ENCODE results near the gene TREH.
"Not testable (repeated sequence)": the region's sequence is repeated elsewhere in the genome, so short reads cannot be mapped to it uniquely, and the experiment has no call there.

TREH gene

DNA sequence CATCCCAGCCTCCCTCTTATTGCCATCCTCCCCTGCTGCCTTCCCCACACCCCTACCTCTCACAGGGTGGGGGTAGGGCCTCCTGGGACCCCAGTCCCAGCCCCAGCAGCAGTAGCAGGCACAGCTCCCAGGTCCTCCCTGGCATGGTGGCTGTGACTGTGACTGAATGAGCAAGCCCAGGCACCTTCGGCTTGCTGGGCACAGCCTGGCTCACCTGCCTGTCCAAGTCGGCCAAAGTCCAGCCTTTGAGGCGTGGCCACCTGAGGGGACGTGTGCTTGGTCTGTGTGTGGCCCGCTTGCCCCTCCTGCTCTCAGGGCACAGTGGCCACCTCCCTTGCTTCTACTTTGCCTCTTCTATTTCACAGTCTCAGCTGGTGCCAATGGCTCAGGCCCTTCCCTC, at the start of gene TREH:
TREH (minus strand) TSS at position 168 of the 400 bp plus-strand sequence; CDS start at position 145, 23 bp downstream.
- no peak for DNase-seq (ENCODE audit: low read depth)

GRCh38 chr11:118728112-118728511, 48.7 kb upstream of the TREH start:
- not testable (repeated sequence) for DNase-seq (ENCODE audit: low read depth)

DNA sequence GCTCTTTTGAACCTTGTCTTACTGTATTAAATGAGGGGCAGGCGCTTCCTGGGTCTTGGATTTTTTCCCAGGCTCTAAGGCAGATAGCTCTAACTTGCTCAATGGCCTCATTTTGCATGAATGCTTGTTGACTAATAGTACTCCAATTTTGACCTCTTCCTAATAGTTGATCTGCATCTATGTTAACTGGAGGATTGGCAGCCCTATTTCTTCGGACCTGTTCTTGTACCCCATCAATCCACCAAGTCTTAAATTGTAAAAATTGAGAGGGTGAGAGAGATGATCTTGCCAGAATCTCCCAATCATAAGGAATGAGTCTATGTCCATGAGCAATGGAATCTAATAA, 48.2 kb upstream of the TREH start:
- not testable (repeated sequence) for DNase-seq (ENCODE audit: low read depth)

DNA sequence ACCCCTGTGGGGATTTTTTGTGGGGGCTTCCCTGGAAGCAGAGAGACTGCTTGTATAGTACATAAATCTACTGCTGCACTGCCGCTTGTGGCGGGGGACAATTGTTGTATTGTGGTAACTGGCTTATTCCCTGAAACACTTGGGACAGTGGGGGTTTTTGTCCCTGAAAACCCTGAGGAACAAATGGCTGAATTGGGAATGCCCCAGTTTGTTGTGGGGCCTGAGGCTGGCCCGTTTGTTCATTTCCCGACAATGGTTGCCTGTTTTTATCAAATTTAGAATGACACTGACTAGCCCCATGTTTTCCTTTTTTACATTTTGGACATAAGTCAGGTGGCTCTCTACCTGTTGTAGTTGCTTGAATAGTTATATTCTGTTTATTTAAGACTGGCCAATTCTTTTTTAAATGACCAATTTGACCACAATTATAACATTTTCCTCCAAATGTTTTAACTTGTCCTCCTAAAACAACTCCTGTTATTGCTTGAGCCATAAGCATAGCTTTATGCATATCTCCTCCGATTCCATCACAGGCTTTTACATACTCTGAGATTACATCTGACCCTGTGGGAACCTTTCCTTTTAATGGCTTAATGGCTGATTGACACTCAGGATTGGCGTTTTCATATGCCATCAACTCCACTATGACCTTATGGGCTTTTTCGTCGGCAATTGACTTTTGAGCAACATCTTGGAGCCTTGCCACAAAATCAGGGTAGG, 47.7 kb upstream of the TREH start:
- DNase-seq (ENCODE audit: low read depth), result not testable (repeated sequence)

DNA sequence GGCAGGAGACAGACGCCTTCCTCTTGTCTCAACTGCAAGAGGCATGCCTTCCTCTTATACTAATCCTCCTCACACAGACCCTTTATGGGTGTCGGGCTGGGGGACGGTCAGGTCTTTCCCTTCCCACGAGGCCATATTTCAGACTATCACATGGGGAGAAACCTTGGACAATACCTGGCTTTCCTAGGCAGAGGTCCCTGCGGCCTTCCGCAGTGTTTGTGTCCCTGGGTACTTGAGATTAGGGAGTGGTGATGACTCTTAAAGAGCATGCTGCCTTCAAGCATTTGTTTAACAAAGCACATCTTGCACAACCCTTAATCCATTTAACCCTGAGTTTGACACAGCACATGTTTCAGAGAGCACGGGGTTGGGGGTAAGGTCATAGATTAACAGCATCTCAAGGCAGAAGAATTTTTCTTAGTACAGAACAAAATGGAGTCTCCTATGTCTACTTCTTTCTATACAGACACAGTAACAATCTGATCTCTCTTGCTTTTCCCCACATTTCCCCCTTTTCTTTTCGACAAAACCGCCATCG, 42.1 kb upstream of the TREH start:
- DNase-seq (ENCODE audit: low read depth), result not testable (repeated sequence)

- not testable (repeated sequence) for DNase-seq (ENCODE audit: low read depth)
Observed at GRCh38 chr11:118720740-118721139, 41.3 kb upstream of the TREH start.

- not testable (repeated sequence) for DNase-seq (ENCODE audit: low read depth)
Observed at GRCh38 chr11:118720078-118720477, 40.6 kb upstream of the TREH start.

DNA sequence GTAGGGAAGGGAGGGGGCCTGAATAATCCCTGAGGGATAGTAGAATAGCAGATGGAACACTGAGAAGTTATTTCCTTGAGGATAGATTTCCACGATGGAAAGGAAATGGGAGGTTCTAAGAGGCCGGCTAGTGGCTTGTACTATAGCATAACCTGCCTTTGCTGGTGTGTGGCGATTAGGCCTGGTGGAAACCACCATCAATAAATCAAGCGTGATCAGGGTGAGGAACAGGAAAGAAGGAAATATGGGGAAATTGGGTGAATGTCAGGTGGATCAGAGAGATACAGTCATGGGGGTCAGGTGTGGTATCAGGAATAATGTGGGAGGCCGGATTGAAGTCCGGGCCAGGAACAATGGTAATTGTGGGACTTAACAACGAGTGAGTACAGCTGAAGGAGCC, 39.1 kb upstream of the TREH start:
- not testable (repeated sequence) for DNase-seq (ENCODE audit: low read depth)

DNA sequence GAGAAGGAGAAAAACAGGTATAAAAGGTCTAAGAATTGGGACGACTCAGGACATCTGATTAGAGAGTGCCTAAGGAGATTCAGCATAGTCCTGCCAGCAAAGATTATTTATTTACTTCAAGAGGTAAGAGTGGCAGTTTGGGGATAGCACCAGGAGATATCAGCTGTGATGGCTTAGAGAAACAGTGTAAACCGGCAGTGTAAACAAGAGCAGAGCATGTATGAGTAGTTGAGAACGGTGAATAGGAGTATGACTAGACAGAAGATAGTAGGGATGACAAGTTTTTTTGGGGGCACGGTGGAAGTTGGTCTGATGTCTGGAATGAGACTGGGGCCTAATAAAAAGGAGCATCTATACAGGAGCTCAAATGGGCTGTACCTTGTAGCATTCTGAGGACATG, 38.3 kb upstream of the TREH start:
- DNase-seq (ENCODE audit: low read depth), result not testable (repeated sequence)

GRCh38 chr11:118717221-118717620, 37.8 kb upstream of the TREH start:
- DNase-seq (ENCODE audit: low read depth), result not testable (repeated sequence)

DNA sequence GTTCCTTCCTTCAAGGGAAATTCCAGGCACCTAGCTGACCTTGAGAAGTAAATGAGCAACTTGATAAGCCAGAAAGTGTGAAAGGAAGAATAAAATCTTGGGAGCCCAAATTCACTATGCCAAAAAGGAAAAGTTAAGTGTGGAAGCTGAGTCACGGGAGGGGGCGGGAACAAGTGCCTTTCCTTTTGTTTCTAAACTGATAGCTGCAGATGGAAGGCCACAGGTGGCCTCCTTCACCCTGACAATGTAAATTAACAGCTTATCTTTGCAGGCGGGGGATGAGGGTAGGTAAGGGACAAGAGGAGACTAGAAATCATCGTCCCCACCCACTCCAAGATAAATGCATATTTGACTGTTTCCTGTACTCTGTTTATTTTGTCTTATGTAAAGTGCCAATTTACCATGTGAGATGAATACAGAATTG, 36.4 kb upstream of the TREH start:
- DNase-seq (ENCODE audit: low read depth), result no peak

DNA sequence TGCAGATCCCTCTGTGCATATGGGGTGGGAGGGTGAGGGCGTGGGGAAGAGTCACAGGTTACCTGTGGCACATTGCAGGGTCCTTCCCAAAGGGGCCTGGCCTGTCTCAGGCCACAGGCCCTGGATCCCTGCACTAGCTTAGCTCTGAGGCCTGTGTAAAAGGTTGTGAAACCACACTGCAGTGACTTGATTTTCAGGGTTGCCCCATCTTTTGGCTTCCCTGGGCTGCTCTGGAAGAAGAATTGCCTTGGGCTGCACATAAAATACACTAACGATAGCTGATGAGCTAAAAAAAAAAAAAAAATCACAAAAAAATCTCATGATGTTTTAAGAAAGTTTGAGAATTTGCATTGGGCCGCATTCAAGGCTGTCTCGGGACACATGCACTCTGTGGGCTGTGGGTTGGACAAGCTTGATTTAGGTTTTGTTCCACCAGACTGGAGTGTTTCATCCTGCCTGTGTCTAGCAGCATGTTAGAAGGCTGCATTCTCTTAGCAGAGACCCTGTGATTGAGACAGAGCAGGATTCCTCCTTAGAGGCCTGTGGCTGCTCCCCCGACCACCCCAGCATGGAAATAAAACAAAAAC, 35.9 kb upstream of the TREH start:
- DNase-seq (ENCODE audit: low read depth), result no peak

DNA sequence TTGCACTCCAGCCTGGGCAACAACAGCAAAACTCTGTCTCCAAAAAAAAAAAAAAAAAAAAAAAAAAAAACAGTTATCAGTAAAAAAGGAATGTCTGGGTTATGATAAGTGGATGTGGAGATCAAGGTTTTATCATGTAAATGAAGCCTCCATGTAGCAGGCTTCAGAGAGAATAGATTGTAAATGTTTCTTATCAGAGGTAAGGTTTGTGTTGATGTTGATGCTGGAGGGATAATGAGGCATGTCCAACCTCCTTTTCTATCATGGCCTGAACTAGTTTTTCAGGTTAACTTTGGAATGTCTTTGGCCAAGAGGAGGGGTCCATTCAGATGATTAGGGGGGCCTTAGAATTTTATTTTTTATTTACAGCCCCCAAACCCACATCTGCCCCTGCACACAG, 35.4 kb upstream of the TREH start:
- no peak for DNase-seq (ENCODE audit: low read depth)

DNA sequence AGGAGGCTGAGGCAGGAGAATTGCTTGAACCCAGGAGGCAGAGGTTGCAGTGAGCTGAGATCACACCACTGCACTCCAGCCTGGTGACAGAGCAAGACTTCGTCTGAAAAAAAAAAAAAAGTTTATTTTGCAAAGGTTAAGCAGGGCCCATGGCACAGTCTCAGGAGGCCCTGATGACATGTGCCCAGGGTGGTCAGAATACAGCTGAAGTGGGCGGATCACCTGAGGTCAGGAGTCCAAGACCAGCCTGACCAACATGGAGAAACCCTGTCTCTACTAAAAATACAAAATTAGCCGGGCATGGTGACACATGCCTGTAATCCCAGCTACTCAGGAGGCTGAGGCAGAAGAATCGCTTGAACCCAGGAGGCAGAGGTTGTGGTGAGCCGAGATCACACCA, 35.0 kb upstream of the TREH start:
- DNase-seq (ENCODE audit: low read depth), result not testable (repeated sequence)

GRCh38 chr11:118708296-118708695, 28.8 kb upstream of the TREH start:
- no peak for DNase-seq (ENCODE audit: low read depth)

DNA sequence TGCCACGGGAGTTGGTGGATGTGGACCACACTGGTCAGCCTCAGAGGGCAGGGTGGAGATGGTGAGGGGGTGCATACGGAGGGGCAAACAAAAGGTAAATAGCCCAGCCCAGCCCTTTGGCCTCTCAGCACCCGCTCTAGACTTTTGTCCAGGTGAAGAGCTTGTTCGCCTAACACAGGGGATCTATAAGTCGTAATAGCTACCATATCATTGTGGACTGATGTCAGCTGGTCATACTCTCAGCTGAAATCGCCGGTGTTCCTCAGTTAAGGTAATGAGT, 27.0 kb upstream of the TREH start:
- no peak for DNase-seq (ENCODE audit: low read depth)

DNA sequence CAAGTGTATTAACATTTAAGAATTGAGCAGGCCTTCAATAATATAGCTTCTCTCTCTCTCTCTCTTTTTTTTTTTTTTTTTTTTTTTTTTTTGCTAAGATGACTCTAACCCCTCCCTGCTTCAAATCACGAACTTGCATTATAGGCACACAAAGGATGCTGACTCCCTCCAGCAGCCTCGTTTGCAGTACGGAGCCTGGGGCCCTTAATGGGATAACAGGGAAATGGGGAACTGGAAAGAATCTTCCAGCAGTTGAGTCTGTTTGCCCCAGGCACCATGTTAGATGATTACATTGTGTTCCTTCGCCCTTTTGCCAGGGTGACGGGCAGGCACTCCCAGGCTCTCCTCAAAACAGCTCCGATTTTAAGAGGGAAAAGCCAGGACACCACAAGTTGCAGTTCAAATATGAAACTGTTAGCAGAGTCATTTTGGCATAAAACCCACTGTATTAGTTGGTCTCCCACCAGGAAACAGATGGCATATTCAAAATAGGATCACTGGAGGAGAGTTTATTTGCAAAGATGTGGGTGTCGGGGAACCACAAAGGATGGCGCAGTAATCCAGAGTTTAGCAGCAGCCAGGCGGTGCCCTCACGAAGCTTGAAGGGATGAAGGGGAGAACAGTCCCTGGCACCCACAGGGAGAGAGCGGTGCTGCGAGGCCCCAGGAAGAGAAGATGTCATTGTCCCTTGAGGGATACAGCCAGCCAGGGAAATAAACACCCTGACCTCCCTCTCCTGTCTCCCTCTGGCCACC, 26.5 kb upstream of the TREH start:
- DNase-seq (ENCODE audit: low read depth), result no peak

DNA sequence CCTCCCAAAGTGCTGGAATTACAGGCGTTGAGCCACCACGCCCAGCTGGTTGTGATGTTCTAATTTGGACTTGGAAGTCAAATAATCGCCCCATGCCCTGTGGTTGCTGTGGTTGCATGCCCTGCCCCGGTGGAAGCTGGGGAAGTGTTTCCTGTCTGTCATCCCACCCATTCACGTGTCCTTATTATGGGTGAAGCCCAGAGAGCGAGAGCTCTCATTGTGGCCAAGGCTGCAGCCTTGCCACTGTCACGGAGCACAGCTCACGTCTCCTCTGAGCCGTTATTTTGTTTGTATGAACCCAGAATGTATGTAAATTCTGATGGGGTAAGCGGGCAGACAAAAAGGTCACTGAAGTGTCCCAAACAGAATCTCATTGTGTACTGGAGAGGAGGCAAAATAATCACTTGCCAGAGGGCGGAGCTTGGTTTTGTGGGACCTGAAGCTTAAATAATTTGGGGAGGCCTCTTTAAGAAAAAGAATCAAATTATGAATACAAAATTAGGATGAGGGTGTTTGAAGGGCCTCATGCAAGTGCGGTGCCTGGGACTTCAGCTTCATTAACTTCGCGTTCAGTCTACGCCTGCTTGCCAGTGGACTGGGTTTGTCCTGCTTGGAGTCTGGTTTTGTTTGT, 25.8 kb upstream of the TREH start:
- no peak for DNase-seq (ENCODE audit: low read depth)

- DNase-seq (ENCODE audit: low read depth), result no peak
Observed at GRCh38 chr11:118703563-118704106, 24.2 kb upstream of the TREH start.

DNA sequence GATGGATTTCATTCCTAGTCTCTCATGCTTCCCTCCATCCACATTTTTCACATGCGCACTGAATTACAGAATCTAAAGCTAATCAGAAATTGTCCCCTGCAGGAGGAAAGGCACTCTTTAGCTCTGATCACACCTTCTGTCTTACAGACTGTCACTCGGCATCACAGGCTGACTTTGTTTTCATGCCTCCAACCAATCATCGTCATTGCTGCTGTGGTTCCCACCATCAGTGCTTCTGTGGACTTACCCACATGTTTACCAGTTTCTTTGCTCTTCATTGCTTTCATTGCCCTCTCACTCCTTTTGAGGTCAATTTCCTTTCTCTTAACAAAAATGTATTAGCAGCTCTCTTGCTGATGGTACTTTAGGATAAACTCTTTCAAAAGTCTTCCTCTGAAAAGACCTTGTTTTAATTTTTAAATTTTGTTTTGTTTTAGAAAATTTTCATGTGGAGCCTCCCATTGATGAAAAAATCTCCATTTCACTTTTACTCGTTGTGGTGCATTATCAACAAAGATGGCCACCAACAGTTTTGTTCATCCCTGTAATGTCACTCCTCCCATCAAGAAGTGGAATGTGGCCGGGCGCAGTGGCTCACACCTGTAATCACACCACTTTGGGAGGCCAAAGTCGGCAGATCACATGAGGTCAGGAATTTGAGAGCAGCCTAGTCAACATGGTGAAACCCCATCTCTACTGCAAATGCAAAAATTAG, 20.2 kb upstream of the TREH start:
- no peak for DNase-seq (ENCODE audit: low read depth)

DNA sequence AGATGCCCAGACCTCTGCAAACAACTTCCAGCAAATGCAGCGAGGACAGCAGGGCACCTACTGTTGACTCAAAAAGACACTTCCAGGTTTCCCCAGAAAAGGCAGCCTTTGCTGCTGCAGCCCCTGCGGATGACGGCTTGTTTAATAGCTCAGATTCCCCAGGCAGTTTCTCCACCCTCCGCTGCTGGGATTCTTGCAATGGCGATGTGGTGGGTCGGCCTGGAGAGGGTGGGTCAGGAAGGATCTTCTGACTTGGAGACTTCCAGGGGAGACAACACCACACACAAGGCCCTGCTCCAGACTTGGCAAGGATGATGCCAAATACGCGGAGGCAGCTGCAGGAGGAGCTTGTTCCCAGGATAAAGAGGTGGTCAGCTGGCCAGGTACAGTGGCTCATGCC, 17.9 kb upstream of the TREH start:
- no peak for DNase-seq (ENCODE audit: low read depth)

All from stimulated activated CD8-positive, alpha-beta memory T cell treated with anti-CD3 and anti-CD28 coated beads, Interleukin-7, amount 100 ng/mL, for 24 hours (primary cell).